Fibroblast of the conjunctiva (primary cell): ENCODE measurements around the gene ANXA6.

Experiments used
- DNase-seq: peaks from one replicate; pipeline ENCODE4 v3.0.0-alpha.2; 2010; ENCODE audit warnings: low read depth

ANXA6 gene

DNA sequence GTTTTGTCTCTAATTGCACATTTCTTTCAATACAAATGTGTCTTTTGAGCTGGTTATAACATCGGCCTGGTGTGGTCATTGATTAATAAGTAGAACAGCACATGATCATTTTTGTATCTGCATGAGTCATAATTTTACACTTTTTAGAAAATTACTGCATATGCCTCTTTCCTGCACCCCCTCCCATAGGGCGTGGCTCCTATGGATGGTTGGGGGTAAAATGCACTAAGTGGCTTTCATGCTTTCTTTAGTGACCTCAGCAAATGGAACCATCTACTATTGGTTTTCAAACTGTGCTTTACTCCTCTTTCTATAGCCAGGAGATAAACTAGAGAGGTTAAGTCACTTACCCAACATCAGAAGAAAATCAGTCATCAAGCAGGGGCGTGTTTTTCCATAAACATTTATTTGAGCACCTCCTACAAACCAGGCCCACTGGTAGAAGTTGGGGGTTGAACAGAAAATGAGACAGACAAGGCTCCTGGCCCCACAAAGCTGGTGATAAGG, 3.8 kb downstream of the ANXA6 start:
- no peak for DNase-seq

GRCh38 chr5:151153300-151153699, 4.3 kb downstream of the ANXA6 start:
- DNase-seq = no peak

DNA sequence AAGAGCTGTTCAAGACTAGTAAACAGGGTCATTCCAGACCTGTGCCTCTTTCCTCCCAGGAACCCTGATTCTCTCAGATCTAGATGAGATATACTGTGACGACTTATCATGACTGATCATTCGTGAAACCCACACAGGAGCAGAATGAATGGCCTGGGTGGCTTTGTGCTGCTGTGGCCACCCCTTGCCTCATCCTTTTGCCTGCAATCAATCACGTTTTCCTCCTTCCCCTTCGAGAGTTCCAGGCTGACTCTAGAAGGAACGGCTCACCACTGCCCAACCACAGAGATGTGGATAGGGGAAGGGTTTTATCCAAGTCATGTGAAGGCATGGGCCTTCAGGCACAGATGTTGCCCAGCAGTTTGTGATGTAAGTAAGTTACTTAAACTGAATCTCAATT, 5.8 kb downstream of the ANXA6 start:
- no peak for DNase-seq

DNA sequence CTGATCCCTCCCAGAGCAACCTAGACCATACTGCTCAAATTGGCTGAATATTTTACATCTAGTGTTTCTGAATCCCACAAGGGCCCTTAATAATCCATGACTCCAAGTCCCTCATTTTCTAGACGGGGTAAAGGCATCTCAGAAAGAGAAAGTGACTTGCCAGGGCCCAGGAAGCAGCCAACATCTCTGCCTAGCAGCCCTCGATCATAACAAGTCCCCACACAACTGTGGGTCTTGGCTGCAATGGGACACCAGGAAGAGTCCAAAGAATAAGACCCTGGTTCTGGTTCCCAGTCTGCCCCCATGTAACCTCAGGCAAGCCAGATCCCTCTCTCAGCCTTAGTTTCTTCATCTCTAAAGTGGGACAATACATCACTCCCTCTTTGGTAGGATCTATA, 6.3 kb downstream of the ANXA6 start:
- DNase-seq = no peak

- DNase-seq = peak; percentile 63
These were observed 6.9 kb downstream of the ANXA6 start for GRCh38 chr5:151150471-151151262.

GRCh38 chr5:151148583-151148982, 9.0 kb downstream of the ANXA6 start:
- DNase-seq = no peak

DNA sequence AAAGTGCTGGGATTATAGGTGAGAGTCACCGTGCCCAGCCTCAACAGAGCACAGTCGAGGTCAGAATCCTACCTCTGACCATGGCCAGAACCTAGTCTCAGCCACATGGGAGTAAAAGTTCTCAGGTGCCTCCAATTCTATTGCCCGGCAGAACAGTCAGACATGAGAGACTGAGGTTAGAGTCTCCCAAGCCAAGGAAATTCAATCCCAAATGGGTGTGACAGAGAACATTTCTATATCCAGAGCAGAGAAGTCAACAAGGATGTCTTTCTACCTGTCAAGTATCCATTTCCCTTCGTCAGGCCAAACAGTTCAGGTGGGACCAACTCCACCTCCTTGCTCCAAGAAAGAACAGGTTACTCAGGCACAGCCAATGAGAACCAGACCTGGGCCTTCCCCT, 10.5 kb downstream of the ANXA6 start:
- no peak for DNase-seq

DNA sequence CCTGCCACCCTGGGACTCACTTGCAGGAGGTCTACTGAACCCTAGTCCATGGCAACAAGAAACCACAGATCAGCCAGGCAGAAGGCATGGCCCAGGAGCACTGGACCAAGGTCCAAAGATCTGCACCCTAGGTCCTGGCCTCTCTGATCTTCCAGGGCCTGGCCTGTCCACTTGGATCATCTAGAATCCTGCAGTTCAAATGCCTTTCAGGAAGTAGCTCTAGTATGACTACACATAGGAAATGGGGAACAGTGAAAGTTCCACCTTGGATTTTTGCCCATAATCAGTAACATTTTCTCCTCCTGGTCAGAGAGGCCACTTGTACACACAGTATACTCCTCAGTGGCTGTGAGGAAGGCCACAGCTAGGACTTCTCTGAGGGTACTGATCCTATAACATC, 11.5 kb downstream of the ANXA6 start:
- DNase-seq = no peak

GRCh38 chr5:151144922-151145321, 12.7 kb downstream of the ANXA6 start:
- no peak for DNase-seq

GRCh38 chr5:151144275-151144674, 13.3 kb downstream of the ANXA6 start:
- DNase-seq = no peak

DNA sequence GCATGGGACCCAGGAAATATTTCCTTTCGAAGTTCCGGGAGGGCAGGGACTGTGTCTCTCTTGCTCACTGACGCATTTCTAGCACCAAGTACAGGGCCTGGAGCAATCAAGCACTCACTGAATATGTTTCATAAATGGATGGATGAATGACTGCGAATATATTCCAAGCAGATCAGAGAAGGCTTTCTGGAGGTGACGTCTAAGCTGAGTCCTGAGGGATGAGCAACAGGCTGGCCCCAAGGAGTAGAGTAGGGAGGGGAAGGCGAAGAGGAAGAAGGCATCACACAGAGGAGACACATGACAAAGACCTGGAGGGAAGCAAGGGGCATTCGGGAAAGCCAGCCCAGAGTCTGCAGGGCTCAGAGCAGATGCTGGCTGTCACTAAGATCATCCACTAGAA, 13.9 kb downstream of the ANXA6 start:
- no peak for DNase-seq

- DNase-seq = no peak
These were observed 14.6 kb downstream of the ANXA6 start for GRCh38 chr5:151142933-151143332.

GRCh38 chr5:151141535-151141934, 16.0 kb downstream of the ANXA6 start:
- no peak for DNase-seq

DNA sequence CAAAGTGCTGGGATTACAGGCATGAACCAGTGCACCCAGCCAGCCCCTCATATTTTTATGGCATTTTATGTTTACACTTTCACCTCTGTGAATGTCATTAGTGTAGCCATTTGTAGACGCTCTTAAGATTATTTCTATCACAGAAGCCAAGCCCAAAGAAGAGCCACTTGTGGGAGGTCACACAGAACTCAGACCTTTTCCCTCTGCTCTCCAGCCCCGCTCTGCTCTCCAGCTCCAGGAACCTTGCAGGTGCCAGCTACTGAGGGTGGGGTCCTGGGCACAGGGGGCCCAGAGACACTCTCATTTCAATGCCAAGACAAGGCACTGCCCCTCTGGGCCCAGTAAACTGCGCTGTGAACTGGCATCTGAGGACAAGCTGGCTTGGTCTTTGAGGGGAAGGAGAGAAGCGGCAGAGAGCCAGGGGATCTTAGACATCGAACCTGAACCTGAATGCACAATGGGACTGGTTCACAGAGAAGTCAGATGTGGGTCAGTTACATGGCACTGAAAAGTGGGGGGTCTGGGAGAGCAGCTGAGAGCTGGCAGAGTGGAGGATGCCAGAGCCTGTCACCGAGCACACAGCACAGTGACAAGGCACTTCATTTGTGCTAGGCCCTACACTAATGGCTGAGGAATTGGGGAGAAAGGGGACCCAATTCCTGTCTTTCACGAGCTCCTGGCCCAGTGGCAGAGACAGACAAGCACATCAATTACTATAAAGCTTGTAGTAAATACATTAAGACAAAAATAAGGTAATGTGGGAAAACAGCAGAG, 16.7 kb downstream of the ANXA6 start:
- no peak for DNase-seq

GRCh38 chr5:151139646-151140045, 17.9 kb downstream of the ANXA6 start:
- DNase-seq = no peak

GRCh38 chr5:151139015-151139414, 18.6 kb downstream of the ANXA6 start:
- DNase-seq = no peak

DNA sequence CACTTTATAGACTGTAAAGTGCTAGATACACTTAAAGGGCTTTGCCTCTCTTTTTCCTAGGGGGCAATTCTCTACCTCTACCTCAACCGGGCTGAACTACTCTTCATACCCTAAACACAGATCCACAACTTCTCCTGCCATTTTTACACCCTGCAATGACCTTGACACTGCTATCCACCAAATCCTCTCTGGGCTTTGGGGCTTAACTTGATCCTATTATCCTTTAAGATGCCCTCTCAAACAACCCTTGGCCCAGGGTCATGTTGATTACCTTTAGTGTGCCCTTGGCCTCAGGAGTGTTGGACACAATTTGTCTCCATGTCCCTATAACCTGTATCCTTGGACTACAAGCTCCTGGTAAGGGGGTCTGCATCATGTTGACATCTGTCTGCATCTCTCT, 19.5 kb downstream of the ANXA6 start:
- no peak for DNase-seq

GRCh38 chr5:151137067-151137825, 20.3 kb downstream of the ANXA6 start:
- DNase-seq = no peak

DNA sequence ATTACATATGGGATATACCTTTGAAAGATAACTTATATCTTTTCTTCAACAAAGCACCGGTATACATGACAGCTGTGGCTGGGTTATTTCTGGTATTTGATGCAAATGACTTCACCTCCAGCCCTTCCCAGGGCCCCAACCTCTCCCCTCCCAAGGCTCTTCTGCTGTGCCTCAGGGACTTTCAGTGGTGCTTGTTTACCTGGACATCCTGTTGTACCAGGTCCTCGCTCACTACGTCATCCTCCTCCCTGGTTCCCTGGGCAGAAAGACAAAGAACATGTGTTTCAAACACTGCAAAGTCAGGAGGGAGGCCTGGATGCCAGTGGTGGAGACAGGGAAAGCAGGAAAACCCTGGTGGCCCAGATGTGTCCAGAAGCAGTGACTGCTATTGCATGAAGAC, 23.4 kb downstream of the ANXA6 start:
- DNase-seq = no peak

DNA sequence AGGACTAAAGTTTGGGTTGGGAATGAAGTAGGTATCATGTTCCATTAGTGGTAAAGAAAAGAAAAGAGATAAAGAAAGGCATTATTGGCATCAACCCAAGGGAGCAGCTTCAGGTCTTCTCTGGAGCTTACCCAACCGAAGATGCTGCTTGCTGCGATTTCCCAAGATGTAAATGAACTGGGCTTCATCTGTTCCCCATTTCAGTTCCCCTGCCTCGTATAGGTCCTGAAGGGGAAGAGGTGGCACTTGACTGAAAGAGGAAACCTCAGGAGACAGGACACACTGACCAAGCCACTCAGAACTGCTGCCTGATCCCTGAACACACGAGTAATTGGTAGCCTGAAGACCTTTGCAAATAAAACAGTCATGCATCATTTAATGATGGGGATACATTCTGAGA, 24.6 kb downstream of the ANXA6 start:
- no peak for DNase-seq

DNA sequence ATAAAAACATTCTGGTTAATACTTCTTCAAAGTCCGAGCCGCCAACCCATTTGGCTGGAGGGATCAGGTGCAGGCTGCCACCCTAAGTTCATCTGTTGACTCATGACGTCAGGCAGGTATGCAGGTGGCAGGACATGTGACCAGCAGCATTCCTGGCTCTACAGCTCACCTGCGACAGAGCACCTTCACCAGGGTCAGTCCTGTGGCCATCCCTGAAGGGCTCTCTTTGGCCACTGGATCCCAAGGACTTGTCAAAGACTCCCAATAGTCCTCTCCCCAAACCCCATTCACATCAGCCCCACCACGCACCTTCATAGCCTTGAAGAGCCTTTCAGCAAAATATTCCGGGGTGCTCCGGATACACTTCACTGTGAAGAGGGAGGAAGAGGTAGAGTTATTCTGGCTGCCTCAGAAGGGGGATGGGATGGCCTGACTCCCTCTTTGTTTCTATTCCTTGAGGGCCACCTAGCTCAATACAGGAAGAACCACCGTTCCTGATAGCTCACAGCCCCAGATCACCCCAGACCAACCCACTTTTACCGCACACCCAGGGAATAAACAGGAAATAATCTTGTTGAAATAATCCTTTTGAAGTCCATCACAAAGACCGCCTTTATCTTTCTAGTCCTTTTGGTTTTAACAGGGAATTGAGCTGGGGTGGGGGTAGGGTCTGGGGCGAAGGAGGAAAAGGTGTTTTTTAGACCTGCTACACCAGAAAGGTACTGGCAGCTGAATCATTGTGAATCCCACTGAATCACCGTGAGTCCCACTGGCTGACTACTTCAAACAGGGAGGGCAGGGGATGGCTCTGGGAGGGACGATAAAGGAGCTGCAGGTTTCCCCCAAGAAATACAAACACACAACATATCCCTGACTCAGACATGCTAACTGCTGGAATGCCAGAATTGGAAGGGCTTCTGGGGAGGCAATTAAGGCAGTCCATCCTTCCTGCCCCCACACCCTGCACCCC, 26.4 kb downstream of the ANXA6 start:
- no peak for DNase-seq
